Endometrium (tissue), 2 donors: ENCODE results near the gene GPC2.

Experiments used
- FAIRE-seq: peaks from 2 replicates; lab custom pipeline; 2012; peaks lifted over from hg19 to GRCh38; lab: Jason Lieb, UNC
- donor health status: control.
- donor health status: control.

The GPC2 gene

GRCh38 chr7:100169147-100169850, 7.9 kb downstream of the GPC2 start:
- FAIRE-seq, result no peak

DNA sequence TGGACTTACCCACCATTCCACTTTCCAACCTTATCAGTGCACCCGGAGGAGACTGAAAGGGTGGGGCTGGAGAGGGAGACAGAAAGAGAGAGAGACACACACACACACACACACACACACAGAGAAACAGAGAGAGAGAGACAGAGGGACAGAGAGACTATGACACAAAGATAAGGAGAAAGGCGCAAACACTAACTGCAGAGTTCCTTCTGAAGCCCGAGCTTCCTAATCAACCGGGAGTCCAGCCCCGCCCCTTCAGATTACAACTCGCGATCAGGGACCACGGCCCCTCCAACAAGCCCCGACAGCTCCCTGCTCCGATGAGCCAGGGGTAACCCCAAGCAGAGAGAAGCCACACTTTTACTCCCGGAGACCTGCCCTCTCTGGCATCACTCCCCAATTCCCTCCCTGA, 9.3 kb downstream of the GPC2 start:
- FAIRE-seq, result no peak

DNA sequence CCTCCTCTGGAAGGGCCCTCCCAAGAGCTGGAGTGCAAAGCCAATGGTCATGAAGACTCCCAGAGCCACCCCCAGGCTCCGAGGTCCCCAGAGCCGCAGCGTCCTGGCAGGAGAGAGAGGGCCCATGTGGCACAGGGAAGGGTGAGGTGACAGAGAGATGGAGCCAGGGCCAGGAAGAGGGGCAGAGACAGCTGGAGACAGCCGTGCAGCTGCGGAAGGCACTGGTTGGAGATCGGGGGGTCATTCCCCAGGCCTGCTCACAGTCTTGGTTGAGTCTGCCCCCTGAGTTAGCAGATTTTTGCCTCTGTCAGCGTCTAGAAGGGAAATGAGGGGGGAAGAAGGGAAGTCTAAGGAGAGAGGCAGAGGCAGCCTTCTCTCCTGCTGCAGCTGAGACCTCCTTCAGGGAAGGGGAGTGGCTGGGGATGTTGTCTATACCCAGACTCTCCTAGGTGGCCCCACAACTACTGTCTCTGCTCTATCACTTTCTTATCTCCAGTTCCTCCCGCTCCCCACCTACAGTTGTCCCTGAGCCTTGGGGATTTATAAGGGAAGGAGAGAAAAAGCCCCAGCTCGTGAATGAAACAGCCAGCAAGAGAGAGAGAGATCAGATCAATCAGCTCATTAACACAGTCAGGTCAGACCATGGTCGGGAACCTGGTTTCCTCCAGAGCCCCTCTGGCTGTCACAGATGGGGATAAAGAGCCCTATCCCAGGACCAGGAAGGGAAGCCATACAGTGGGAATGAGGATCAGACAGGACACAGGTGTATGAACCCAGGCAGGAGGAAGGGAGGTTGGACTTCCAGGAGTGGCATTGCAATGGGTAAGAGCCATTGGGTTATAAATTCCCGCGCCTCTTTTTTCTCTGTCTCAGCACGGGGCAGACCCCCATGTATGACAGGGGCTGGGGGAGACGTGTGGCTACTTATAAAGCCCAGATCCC, 9.9 kb downstream of the GPC2 start:
- no peak for FAIRE-seq

- FAIRE-seq, result no peak
Observed at GRCh38 chr7:100166317-100166940, 10.8 kb downstream of the GPC2 start.

DNA sequence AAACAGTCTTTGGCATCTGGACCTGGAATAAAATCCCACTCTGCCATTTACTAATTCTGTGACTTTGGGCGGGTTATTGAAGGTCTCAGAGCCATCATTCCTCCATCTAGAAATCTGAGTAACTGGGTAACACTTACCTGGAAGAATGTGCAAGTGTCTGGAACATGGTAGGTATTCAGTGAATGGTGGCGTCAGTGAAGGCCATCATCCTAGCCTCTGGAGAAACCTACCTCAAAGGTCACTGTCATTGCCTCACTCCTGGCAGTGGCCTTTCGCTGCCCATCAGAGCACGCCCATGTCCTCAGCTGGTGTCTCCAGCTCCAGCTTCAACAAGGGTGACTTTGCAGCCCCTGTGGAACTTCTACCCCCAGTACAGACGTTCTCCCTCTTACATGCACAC, 13.3 kb downstream of the GPC2 start:
- FAIRE-seq, result no peak

DNA sequence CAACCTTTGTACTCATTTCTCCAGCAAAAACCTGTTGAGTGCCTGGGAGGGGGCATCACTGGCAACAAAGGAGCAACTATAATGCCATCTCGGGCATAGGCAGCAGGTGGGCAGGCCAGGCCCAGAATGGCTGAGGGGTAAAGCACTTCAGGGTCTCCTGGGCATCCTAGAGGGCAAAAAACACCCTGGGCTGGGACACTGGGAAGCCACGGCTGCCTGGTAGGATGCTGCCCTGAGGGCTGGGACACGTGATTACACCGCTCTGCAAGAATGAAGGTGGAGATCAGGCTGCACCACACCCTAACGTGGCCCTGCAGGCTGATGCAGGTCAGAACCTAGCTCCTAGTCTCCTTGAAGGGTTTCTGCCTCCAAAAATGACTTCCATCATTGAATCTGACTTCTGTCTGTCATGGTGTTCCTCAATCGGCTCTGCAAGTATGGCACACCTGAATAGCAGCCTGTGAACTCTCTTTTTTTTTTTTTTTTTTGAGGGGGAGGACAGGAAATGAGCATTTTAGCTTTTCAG, 14.1 kb downstream of the GPC2 start:
- no peak for FAIRE-seq

DNA sequence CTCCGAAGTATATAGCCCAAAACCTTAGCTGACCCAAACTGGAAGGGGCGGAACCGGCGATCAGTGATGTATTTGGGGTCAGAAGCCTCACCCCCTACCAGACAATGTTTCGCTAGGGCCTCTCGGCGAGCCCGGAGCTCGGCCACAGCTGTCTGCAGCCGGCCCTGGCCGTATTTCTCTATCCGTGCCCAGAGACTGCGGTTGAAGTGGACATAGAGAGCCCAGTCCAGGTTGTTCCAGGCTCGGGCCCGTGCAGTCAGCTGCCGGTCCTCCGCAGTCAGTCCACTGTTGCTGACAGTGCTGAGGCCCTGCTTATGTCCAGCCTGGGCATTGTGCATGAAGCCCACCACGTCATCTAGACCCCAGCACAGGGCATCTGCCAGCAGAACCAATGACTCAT, 17.1 kb downstream of the GPC2 start:
- no peak for FAIRE-seq

- FAIRE-seq, result no peak
Observed at GRCh38 chr7:100159099-100159623, 18.0 kb downstream of the GPC2 start.

- no peak for FAIRE-seq
Observed at GRCh38 chr7:100158229-100159098, 18.7 kb downstream of the GPC2 start, which contains the start of gene TRAPPC14. TRAPPC14 (minus strand) TSS chr7:100158723; CDS start chr7:100158499, 224 bp downstream.

GRCh38 chr7:100157334-100158228, 19.6 kb downstream of the GPC2 start:
- no peak for FAIRE-seq

DNA sequence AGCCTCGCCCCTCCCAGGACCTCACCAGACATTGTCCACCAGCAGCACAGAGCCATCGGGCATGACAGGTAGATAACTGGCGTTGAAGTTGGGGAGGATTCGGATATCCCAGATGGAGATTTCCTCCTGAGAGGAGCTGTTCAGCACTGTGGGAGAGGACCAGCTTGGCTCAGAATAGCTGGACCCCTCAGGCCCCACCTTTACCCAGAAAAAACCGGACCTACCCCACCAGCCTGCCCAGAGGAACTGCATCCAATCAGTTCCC, 20.2 kb downstream of the GPC2 start:
- no peak for FAIRE-seq

- no peak for FAIRE-seq
Observed at GRCh38 chr7:100156331-100157068, 20.7 kb downstream of the GPC2 start.

DNA sequence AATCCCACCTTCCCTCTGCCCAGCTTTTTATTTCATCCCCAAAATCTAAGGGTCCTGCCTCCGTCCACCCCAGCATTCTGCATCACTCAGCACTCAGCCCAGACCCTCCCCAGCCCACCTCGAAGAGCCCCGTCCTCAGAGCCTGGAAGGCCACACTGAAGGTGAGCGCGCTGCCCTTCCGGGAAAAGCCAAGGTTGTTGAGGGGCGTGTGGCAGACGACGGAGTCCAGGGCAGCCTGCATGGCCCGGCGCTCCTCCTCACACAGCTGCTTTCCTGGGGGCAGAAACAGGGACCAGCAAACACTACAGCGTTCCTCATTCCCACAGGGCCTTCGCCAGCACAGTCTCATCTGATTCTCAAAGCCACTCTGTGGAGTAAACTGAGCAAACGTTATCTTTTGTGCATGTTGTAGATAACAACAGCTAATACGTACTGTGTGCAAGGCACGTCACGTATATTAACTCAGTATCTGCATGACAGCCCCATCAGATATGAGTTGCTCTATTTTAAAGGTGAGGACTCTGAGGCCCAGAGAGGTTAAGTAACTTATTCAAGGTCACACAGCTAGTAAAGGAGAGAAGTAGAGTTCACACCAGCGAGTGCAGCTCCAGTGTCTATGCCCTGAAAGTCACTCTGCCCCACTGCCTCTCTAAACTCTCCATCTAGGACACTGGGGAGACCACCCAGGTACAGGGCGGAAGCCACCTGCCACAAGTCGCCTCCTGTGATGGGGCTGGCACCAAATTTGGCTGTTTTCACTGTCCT, 21.4 kb downstream of the GPC2 start:
- no peak for FAIRE-seq

DNA sequence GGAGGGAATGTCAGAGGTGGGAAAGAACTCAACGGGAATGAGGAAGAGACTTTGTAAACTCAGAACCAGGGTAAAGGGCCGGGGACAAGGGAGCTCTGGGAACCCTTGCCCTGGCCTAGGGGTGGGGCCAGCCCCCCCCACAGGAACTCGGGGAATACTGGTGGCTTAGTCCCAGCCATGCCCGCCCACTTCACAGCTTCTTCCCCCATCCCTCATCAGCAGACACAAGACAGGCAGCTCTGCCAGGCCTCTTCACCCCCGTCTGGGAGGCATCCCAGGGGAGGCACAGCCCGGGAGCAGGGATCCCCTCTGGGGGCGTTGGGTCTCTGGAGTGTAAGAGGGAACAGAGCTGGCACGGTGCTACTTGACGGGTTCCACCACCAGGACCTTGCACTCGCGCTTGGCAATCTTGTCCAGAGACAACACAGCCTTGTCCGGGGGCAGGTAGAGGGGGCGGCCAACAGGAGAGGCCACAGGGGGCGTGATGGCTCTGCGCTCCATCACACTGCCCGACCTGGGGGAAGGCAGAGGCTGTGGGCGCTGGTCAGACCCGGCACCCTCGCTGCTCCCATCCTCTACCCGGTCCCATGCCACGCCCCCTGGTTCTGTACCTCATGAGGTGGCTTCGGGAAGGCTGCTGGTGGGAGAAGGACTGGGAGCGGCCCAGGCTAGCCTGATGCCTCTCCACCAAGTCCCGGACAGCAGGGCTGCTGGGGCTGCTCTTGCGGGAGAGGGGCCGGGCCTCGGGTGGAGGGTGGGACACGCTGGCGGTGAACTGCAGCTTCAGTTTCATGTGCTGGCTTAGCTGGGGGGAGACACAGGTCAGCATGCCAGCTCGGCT, 22.3 kb downstream of the GPC2 start:
- no peak for FAIRE-seq

GRCh38 chr7:100153708-100154535, 23.3 kb downstream of the GPC2 start:
- no peak for FAIRE-seq

DNA sequence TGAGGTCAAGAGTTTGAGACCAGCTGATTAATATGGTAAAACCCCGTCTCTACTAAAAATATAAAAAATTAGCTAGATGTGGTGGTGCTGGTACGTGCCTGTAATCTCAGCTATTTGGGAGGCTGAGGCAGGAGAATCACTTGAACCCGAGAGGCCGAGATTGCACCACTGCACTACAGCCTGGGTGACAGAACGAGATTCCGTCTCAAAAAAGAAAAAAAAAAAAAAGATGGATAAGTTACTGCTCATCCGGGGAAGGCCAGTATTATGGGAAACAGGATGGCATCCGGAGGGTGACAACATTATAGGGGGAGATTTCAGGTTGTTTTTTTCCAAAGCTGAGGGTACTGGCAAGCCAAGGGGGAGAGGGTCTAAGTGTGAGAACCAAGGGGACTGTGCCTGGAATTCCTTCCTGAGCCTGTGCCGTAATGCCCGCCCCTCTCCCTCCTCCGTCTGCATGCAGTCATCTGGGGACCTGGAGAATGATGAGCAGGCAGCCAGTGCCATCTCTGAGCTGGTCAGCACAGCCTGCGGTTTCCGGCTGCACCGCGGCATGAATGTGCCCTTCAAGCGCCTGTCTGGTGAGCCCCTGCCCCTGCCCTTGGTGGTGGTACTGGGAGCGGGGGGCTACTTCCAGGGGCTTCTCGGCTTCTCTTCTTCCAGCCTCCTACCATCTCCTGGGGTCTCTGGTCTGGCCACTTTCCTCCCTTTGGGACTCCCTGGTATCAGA, 24.1 kb downstream of the GPC2 start:
- no peak for FAIRE-seq
